ENCODE data around the gene HMCN1.

DNA sequence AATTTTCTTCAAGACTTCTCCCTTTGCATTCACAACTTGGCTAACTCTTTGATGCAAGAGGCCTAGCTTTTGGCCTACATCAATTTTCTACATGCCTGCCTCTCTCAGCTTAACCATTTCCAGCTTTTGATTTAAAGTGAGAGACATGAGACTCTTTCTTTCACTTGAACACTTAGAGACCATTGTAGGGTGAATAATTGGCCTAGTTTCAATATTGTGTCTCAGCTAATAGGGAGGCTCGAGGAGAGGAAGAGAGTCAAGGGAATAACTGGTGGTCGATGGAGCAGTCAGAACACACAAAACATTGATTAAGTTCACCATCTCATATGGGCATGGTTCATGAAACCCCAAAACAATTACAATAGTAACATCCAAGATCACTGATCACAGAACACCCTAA, 415.4 kb downstream of the HMCN1 start:
- TF ChIP-seq CTCF (IDR thresholded peaks at IDR 0.05) (no peak), POLR2A (IDR thresholded peaks at IDR 0.05) (no peak)

Data from right lobe of liver (tissue), 4 donors.